ENCODE results near the gene CREB5.

The CREB5 gene

DNA sequence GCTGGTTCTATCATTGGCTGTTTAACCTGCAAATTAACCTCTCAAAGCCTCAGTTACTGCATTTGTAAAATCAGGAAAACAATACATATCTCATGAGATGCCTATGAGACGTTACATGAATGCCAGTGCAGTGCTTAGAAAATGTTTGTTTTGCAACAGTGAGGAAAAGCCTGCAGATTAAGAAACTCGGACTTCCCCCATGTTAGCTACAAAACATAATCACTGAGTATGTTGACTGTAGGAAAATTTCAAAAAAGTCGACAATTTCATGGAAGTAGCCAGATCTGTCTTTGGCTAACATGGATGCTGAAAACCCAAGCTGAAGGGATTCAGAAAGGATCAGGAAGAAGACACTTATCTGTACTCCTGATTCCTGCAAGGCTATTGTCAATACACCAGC is 424.4 kb downstream of the CREB5 start:
- DNase-seq = no peak

DNA sequence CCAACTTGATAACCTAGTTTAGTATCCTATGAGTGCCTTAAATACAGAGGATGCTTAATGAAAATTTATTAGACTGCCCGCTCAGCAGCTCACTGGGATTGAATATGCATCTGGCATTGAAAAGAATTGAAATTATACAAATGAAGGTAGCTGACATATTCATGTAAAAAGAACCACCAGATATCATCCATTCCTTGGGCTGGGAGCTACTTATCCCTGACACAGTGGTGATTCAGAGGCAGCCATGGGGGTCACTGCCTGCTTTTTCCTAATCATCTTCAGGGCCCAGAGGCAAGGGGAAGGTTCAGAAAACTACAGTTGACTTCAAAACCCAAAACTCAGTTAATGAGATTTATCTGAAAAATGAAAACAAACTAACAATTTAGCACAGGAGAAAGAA is 424.9 kb downstream of the CREB5 start:
- no peak for DNase-seq

DNA sequence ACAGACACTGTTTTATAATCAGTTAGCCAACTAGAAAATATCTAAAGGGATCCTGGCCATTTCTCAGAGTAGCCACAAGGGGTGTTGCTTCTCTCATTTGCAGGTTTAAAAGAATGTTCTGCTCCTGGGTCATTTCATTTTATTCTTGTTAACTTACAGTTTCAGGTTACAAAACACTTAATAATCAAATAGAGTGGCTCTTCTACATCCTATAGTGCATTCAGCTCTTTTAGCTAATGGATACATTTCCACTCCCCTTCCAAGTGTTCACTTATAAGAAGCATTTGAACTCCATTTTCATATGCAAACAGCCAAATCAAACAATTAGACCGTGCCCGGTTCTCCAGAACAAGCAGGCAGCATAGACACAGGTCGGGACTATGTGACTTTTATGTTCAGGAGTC is 428.3 kb downstream of the CREB5 start:
- no peak for DNase-seq

DNA sequence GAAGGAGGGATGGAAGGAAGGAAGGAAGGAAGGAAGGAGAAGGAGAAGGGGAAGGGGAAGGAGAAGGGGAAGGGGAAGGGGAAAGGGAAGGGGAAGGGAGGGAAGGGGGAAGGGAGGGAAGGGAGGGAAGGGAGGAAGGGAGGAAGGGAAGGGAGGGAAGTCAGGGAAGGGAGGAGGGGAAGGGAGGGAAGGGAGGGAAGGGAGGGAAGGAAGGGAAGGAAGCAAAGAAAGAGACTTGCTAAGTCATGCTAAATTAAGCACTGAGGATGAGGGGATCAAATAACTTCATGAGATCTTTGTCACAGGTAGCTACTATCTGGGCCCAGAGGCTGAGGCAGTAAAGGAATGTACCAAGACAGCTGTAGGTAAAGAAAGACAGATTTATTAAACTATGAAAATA is 429.4 kb downstream of the CREB5 start:
- no peak for DNase-seq

- DNase-seq = no peak
Measured at GRCh38 chr7:28842769-28843295, 430.5 kb downstream of the CREB5 start.

GRCh38 chr7:28845106-28845505 is 432.8 kb downstream of the CREB5 start:
- no peak for DNase-seq

- DNase-seq = no peak
Measured at GRCh38 chr7:28847176-28847575, 434.9 kb downstream of the CREB5 start.

GRCh38 chr7:28847681-28848080 is 435.4 kb downstream of the CREB5 start:
- DNase-seq = no peak

- DNase-seq = no peak
Measured at GRCh38 chr7:28848906-28849305, 436.6 kb downstream of the CREB5 start.

GRCh38 chr7:28850699-28851098 is 438.4 kb downstream of the CREB5 start:
- DNase-seq = no peak

DNA sequence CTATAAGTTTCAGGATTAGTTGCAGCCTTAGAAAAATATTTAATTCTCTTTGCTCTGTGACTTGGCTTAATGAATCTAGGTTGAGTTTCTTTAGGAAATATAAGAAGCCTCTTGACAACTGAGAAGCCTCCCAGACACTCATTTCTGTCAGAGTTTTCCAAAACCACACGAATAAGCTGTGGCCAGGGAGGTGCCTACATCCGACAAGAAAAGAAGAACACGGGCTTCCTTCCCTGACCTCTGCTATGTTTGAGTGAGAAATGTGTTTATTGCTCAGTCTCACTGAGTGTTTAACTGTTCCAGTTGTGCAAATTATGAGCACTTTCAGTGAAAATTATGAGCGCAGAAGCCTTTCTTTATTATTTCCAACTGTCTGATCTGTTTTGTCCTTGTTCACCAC is 440.8 kb downstream of the CREB5 start:
- DNase-seq = no peak

- no peak for DNase-seq
Measured at GRCh38 chr7:28853834-28854749, 441.8 kb downstream of the CREB5 start.

DNA sequence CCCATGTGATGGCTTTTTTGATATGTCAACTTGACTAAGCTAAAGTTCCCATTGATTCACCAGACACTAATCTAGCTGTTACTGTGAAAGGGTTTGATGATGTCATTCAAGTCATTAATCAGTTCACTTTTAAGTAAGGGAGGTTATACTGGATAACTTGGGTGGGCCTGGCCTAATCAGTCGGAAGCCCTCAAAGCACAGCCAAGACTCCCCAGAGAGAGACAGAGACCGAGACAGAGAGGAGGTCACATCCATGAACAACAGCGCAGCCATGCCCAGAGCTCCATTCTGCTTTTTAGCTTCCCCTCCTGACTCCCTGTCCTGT is 442.4 kb downstream of the CREB5 start:
- no peak for DNase-seq

DNA sequence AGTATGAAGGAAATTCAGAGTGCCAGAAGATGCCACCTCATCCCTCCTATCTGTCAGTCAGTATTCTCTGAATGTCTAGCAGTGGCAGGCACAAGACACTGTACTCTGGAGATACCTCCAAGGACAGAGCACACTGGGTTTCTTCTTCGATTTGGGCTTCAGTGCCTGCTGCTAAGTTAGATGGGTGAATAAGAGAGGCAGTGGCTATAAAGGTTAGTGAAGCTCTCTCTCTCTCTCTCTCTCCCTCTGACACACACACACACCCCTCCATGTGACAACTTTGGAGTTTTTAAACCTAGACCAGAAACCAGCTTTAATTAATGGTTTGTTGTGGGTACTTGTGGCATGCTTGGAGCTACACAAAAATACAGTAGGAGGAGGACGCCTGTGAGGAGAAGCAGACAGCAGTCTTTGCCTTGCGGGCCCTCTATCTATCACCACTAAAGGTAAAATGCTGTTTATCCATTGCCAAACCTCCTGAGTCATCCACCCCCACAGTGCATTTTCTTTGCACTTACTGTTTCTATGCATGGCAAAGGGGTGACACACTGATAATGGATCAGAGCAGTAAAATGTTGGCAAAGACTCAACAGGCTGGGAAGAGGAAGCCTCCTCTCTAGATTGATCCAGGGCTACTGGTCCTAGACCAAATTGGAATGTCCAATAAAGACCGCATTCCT is 443.4 kb downstream of the CREB5 start:
- no peak for DNase-seq

DNA sequence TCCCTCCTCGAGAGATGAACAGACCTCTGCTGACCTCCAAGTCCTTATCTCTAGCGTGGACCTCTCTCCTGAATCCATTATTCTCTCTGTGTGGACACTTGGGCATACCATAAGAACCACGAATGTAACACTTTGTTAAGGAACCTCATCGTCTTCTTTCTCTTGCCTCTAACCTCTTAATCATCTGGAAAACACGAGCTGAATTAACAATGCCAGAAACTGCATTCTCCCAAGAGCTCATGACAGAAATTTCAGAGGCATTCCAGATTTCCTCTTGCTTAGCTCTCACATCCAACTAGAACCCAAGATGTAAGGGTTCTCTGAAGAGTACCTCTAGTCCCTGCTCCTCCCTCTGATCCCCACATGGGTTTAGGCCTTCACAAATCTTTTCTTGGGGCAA is 444.3 kb downstream of the CREB5 start:
- no peak for DNase-seq

DNA sequence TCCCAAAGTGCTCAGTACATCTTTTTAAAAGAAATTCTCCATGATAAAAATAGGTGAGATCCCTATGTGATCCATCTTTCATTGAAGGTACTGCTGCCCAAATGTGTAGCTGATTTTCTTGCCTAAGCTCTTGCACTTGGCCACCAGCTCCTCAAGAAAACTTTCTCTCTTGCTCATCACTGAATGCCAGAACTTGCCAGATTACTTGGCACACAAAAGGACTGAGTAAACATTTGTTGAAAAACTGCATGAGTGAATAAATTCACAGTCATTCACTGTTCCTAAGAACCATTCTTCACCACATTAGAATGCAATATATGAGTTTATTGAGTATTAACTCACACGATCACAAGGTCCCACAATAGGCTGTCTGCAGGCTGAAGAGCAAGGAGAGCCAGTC is 445.9 kb downstream of the CREB5 start:
- DNase-seq = no peak

- DNase-seq = no peak
Measured at GRCh38 chr7:28858895-28859294, 446.6 kb downstream of the CREB5 start.

DNA sequence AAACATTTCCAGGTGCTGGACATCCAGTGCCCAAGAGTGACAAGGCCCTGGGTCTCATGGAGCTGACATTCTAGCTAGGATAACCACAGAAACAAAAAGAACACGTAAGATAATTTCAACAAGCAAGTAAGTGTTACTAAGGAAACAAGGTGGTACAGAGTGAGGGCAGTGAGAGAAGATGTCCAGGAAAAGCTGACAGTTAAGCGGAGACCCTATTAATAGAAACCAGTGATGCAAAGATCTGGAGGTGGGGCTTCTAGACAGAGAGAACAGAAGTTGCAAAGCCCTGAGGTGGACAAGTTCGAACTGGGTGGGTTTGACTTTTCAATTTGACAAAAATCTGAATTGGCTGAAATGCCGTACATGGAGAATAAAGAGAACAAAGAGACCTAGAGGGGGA is 449.5 kb downstream of the CREB5 start:
- DNase-seq = no peak

DNA sequence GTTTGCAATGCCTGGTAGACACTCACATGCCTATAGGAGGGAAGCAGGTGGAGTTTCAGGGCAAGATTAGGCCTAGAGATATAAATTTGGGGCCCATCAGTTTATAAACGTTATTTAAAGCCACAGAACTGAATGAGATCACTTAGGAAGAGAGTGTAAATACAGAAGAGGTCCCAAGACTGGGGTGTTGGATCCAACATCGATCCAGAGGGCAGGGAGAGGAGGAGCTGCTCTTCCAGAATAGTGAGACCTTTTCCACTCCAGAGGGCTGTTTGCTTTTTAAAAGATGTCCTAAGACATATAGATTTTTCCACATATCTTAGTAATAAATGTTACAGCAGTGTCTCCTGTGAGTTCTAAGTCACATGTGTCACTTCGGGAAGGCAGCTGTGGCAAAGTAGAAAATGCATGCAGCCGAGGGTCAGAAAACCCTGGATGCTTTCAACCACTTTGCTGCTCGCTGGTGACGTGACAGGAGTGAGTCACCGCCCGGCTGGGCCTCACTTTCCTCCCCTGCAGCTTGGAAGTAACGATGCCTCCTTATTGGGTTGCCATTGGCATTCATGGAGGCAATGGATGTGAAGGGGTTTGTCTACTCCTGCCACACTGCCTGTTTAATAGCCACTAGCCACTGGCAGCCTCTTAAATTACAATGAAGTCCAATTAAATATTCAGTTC is 450.4 kb downstream of the CREB5 start:
- no peak for DNase-seq

DNA sequence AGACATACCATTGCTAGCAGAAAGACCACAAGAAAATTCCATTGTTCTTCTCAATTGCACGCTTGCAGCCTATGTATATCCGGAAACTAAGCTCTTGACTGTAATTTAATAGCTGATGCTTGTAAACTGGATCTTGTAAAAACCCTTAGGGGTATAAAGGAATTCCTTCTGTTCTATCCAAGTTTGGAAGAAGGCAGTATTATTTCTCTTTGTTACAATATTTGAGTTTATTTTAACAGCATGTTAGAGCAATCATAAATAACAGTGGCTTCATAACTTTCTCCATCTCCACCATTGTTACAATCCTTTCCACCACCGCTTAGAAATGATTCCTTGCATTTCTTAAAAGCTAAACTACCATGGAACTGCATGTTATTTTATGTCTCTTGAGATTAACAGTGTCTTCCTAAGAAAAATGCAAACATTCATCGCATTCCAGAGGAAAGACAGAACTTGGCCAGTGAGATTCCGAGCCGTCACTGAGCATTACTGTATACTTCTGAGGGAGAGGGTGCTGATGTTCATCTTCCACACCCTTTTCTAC is 453.4 kb downstream of the CREB5 start:
- no peak for DNase-seq

- no peak for DNase-seq
Measured at GRCh38 chr7:28868712-28869111, 456.4 kb downstream of the CREB5 start.

DNA sequence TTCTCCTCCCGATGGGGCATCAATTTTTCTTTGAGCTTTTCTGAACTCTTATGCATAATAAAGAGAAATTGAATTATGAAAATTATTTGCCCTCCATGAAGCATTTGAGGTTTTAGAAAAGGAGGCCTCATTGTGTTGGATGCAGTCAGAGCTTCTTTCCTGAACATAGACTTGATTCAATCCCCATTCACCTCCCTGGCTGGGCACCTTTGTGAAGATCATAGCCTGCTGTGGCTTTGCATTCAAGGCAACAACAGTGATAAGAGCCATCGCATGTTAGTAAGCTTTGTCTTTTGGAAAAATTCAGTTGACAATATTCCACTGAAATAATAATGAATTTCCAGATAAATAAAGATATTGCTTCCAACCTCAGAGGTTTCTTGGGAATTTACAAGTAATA is 458.8 kb downstream of the CREB5 start:
- no peak for DNase-seq

- DNase-seq = no peak
Measured at GRCh38 chr7:28871631-28872030, 459.3 kb downstream of the CREB5 start.

DNA sequence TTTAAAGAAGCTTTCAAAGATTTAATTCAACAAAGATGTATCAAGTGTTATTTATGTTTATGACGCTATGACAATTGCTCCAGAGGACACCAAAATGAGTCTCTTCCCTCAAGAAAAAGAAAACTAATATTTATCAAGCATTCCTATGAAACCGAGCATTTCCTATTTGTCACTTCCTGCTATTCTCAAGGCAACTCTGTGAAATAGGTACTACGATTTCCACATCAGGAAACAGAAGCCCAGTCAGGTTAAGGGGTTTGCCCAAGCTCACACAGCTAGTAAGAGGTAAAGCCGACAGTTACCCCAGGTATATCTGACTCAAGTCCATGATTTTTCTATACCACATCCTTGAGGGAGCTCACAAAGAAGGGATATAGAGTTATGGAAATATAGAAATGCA is 459.9 kb downstream of the CREB5 start:
- no peak for DNase-seq

Measured in NCI-H446 treated with DMSO at 0.1 percent for 48 hours (cell line).